Stimulated activated CD8-positive, alpha-beta memory T cell treated with anti-CD3 and anti-CD28 coated beads, Interleukin-12 subunit alpha, Interleukin-12 subunit beta, amount 100 ng/mL, for 4 hours (primary cell): Measurements from ENCODE around the gene TYW3.

Experiments
- DNase-seq: peaks from one replicate; pipeline ENCODE4 v3.0.0-alpha.2; 2020; ENCODE audit warnings: low read depth

Gene TYW3

GRCh38 chr1:74790453-74790852, 57.5 kb downstream of the TYW3 start:
- DNase-seq = no peak

- no peak for DNase-seq
Measured at GRCh38 chr1:74791491-74791890, 58.5 kb downstream of the TYW3 start.

- no peak for DNase-seq
Measured at GRCh38 chr1:74799119-74799657, 66.2 kb downstream of the TYW3 start.

- DNase-seq = no peak
Measured at GRCh38 chr1:74811436-74812179, 78.7 kb downstream of the TYW3 start.

GRCh38 chr1:74812180-74812541, 79.2 kb downstream of the TYW3 start:
- no peak for DNase-seq
